ENCODE results near the gene UBE2Q1. TPM values are rescaled to one million over a fixed set of nuclear protein-coding genes. Genes with fewer than 3 reads are reported as not detected.

Gene UBE2Q1
- total and polyA plus RNA-seq, 2 of the 8 experiments (the other 6 are each of a cell fraction or from before 2014, with no cell fraction given) = 13.2 to 95.8 TPM

- DNase-seq (ENCODE audit: low read depth in 1 of 2, low spot score in 2 of 2) (no peak), FAIRE-seq (no peak)
- no peak overlapping the region for H3K4ac ChIP-seq (replicated peaks; ENCODE audit: insufficient read length, low read depth, low read length)
- H3K9ac ChIP-seq (replicated peaks in 1 of 4; ENCODE audit: extremely low read depth in 1 of 4, low read depth in 3 of 4, low read length in 3 of 4) = no peak overlapping the region
- no peak overlapping the region for H4K91ac ChIP-seq (replicated peaks; ENCODE audit: insufficient read length, low read length)
- H3K23ac ChIP-seq (ENCODE audit: insufficient read length) = no peak overlapping the region
- H3K9me3 ChIP-seq (ENCODE audit: insufficient read depth in 2 of 2, low read depth in 1 of 2, low read length in 1 of 2) = no peaks in the 10 kb centered on the region
- H3K23me2 ChIP-seq (ENCODE audit: low read depth, low read length) = peaks cover 6% of the 10 kb centered on the region
- no peak overlapping the region for H3K4me3 ChIP-seq (ENCODE audit: extremely low read depth in 1 of 4, insufficient read depth in 2 of 4, low read depth in 3 of 4, low read length in 4 of 4)
- ChIA-PET POLR2A (ENCODE audit: partially characterized antibody) (interaction anchor here (0.6 to 3.0 kb wide), 3 partner anchors 9 to 14 kb away, joined by 3 to 10 read pairs (median 3); no protein-coding TSS in a partner anchor), CTCF (ENCODE audit: partially characterized antibody) (interaction anchor here (1.7 to 3.6 kb wide), 2 partner anchors 13 to 43 kb away, joined by 4 to 21 read pairs; no protein-coding TSS in a partner anchor)
- H2BK20ac ChIP-seq (ENCODE audit: low read length) = no peak overlapping the region
- no peak overlapping the region for H3K14ac ChIP-seq (ENCODE audit: insufficient read length)
- no peak overlapping the region for H3K56ac ChIP-seq (replicated peaks; ENCODE audit: insufficient read length, low read depth, low read length)
- peaks cover 44 to 90% of the 10 kb centered on the region in 2 experiments for H3K79me2 ChIP-seq (ENCODE audit: control insufficient read depth in 1 of 2, insufficient read depth in 2 of 2, low read length in 2 of 2)
- H2BK5ac ChIP-seq (ENCODE audit: low read depth, low read length) = no peak overlapping the region
- H3K27ac ChIP-seq (ENCODE audit: low read depth, low read length) = no peak overlapping the region
- peaks cover 14 to 31% of the 10 kb centered on the region in 2 experiments for H4K20me1 ChIP-seq (replicated peaks in 1 of 2; ENCODE audit: control insufficient read depth in 1 of 2, insufficient read depth in 2 of 2, low read length in 2 of 2)
- no peak overlapping the region for H4K5ac ChIP-seq (ENCODE audit: insufficient read length, low read depth, low read length)
- H3K18ac ChIP-seq (ENCODE audit: extremely low read depth, low read length) = no peak overlapping the region
- 83% methylated on average over 2 of the region's 2 CpGs; no CpG with 5 or more reads in 1 of the 2 experiments for WGBS, 2 experiments (ENCODE audit: extremely low coverage in 1 of 2, insufficient coverage in 1 of 2, insufficient read length in 1 of 2, insufficient replicate concordance in 2 of 2, low coverage in 1 of 2, low lambda C conversion rate in 2 of 2, missing lambda C conversion rate in 1 of 2)
- no peak overlapping the region for H2BK120ac ChIP-seq (replicated peaks; ENCODE audit: low read depth, low read length)
- no peak overlapping the region for H4K8ac ChIP-seq (ENCODE audit: extremely low read depth, insufficient read depth, low read length)
- H2BK12ac ChIP-seq (ENCODE audit: low read depth, low read length) = no peak overlapping the region
- no peaks in the 10 kb centered on the region for H3K27me3 ChIP-seq (replicated peaks in 1 of 4; ENCODE audit: control insufficient read depth in 3 of 4, extremely low read depth in 1 of 4, insufficient read depth in 3 of 4, low read length in 3 of 4)
- peaks cover 3 to 7% (median 4%) of the 10 kb centered on the region in 4 experiments; a peak in 6 of 7 replicates for H3K4me1 ChIP-seq (replicated peaks in 1 of 4; ENCODE audit: control insufficient read depth in 3 of 4, insufficient read depth in 4 of 4, low read length in 3 of 4)
- H3K36me3 ChIP-seq (ENCODE audit: control insufficient read depth in 2 of 4, insufficient read depth in 4 of 4, low read length in 3 of 4) = peaks cover 14 to 25% (median 24%) of the 10 kb centered on the region in 4 experiments
- H3K4me2 ChIP-seq (ENCODE audit: insufficient read depth in 1 of 2, low read depth in 2 of 2, low read length in 2 of 2) = no peak overlapping the region
- peaks cover 14% of the 10 kb centered on the region for H3K79me1 ChIP-seq (ENCODE audit: low read depth, low read length)
- TF ChIP-seq RXRA (IDR thresholded peaks at IDR 0.05; ENCODE audit: insufficient read depth, low read depth, low read length) (no peak), CEBPB (IDR thresholded peaks at IDR 0.05; ENCODE audit: low read depth, low read length) (no peak), SRF (IDR thresholded peaks at IDR 0.05; ENCODE audit: low read depth, low read length) (no peak), BRCA1 (IDR thresholded peaks at IDR 0.05; ENCODE audit: low read depth, low read length) (no peak), FOSL1 (IDR thresholded peaks at IDR 0.05; ENCODE audit: insufficient read depth, low read depth, low read length) (no peak), SP1 (IDR thresholded peaks at IDR 0.05; ENCODE audit: low read depth, low read length) (no peak), SP4 (IDR thresholded peaks at IDR 0.05; ENCODE audit: low read length) (no peak), CTBP2 (IDR thresholded peaks at IDR 0.05; ENCODE audit: borderline replicate concordance, insufficient read depth, insufficient read length, low read length) (no peak), SIN3A (conservative IDR thresholded peaks at IDR 0.05 in 1 of 2, IDR thresholded peaks at IDR 0.05 in 1 of 2; ENCODE audit: low read depth in 1 of 2, low read length in 2 of 2) (no peak), ASH2L (IDR thresholded peaks at IDR 0.05; ENCODE audit: low read length) (no peak), TCF12 (IDR thresholded peaks at IDR 0.05; ENCODE audit: low read depth, low read length) (no peak), TBP (IDR thresholded peaks at IDR 0.05; ENCODE audit: low read depth, low read length) (no peak)
- TF ChIP-seq, protein P1, sequence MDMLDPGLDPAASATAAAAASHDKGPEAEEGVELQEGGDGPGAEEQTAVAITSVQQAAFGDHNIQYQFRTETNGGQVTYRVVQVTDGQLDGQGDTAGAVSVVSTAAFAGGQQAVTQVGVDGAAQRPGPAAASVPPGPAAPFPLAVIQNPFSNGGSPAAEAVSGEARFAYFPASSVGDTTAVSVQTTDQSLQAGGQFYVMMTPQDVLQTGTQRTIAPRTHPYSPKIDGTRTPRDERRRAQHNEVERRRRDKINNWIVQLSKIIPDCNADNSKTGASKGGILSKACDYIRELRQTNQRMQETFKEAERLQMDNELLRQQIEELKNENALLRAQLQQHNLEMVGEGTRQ (IDR thresholded peaks at IDR 0.05; ENCODE audit: low read length) = no peak
- H2BK15ac ChIP-seq (ENCODE audit: low read length) = no peak overlapping the region
- no peak overlapping the region for H2AFZ ChIP-seq (ENCODE audit: low read length)
- no peak overlapping the region for H2AK5ac ChIP-seq (ENCODE audit: low read depth, low read length)
Measured at GRCh38 chr1:154603317-154603716, 44.9 kb upstream of the UBE2Q1 start.

All from H1 (cell line).